ENCODE measurements around the gene BAX.
A peak's percentile ranks its signal among the peaks of the same experiment; 100 is the strongest.
"Not testable (repeated sequence)": the region's sequence is repeated elsewhere in the genome, so short reads cannot be mapped to it uniquely, and the experiment has no call there.

Gene BAX

GRCh38 chr19:48954595-48955307 lies at the start of gene BAX:
TSS of gene BAX (plus strand) at chr19:48954875. CDS start at chr19:48954929, 54 bp downstream.
- DNase-seq (ENCODE audit: low spot score): peak; percentile 98

DNA sequence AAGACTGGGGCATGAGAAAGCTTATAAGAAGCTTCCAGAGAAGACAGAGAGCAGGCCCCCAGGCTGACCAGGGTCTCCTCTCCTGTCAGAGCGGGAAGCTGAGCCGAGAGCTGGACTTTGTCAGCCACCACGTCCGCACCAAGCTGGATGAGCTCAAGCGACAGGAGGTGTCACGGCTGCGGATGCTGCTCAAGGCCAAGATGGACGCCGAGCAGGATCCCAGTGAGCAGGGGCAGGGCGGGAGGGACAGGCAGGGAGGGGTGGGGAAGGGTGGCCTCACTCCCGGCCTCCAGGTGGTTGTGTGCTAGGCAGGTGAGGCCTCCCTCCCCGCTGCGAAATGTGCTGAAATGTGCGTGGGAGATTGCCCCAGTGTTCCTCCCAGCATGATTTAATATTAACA lies 49.0 kb upstream of the BAX start:
- DNase-seq (ENCODE audit: low spot score): no peak

DNA sequence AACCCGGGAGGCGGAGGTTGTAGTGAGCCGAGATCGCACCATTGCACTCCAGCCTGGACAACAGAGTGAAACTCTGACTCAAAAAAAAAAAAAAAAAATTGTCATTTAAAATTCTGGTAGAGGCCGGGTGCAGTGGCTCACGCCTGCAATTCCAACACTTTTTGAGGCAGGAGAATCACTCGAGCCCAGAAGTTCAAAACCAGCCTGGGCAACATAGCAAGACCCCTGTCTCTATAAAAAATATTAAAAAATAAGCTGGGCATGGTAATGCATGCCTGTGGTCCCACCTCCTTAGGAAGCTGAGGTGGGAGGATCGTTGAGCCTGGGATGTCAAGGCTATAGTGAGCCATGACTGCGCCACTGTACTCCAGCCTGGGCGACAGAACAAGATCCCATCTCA lies 48.4 kb upstream of the BAX start:
- DNase-seq (ENCODE audit: low spot score): no peak

DNA sequence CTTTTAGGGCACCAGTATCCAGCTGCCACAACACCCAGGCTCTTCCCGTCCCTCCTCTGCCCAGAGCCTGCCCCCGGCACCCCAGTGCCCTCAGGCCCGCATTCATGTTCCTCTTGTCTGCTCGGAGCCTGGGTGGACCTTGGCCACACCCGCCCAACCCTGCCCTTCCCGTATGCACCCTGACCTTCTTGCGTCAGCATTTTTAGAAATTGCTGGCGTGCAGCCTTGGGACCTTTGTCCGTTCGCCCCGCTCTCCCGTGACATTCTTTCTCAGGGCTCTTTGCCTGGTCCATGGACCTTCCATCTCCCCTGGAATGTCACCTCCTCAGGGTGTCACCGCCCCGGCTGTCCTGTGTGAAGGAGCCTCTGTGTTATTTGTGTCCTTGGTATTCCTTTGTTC lies 47.0 kb upstream of the BAX start:
- DNase-seq (ENCODE audit: low spot score): no peak

- not testable (repeated sequence) for DNase-seq (ENCODE audit: low spot score)
These were observed 45.1 kb upstream of the BAX start for GRCh38 chr19:48909424-48910077.

GRCh38 chr19:48910803-48911202 lies 43.9 kb upstream of the BAX start:
- DNase-seq (ENCODE audit: low spot score): no peak

- peak; percentile 55 for DNase-seq (ENCODE audit: low spot score)
These were observed 41.4 kb upstream of the BAX start for GRCh38 chr19:48913114-48913889.

- DNase-seq (ENCODE audit: low spot score): no peak
These were observed 40.5 kb upstream of the BAX start for GRCh38 chr19:48914181-48914580.

GRCh38 chr19:48915757-48916156 lies 38.9 kb upstream of the BAX start:
- no peak for DNase-seq (ENCODE audit: low spot score)

- DNase-seq (ENCODE audit: low spot score): no peak
These were observed 36.6 kb upstream of the BAX start for GRCh38 chr19:48918071-48918470.

DNA sequence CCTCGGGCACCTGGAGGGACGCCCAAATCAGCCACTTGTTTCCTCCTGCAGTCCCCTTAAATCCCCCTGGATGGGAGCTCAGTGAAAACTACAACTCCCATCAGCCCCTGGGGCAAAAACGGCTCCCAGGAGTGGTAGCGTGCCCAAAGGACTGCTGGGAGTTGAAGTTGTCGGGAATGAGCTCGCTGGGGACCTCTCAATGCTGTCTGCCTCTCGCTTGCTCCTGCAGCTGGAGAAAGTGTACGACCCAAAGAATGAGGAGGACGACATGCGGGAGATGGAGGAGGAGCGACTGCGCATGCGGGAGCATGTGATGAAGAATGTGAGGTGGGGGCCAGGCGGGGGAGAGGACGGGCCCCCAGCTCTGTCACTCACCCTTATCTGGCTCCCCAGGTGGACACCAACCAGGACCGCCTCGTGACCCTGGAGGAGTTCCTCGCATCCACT lies 35.9 kb upstream of the BAX start:
- peak; percentile 39 for DNase-seq (ENCODE audit: low spot score)

DNA sequence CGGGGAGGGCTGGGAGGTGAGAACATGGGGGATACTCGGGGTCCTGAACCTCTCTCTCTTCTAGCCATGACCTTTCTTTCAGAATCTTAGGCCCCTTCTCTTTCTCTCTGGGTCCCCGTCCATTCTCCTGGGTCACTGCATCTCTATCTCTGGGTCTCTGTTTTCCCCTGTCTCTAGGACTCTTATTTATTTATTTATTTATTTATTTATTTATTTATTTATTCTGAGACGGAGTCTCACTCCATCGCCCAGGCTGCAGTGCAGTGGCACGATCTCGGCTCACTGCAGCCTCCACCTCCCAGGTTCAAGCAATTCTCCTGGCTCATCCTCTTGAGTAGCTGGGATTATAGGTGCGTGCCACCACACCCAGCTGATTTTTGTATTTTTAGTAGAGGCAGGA lies 35.4 kb upstream of the BAX start:
- DNase-seq (ENCODE audit: low spot score): not testable (repeated sequence)

GRCh38 chr19:48920949-48921348 lies 33.7 kb upstream of the BAX start:
- DNase-seq (ENCODE audit: low spot score): no peak

- DNase-seq (ENCODE audit: low spot score): no peak
These were observed 32.8 kb upstream of the BAX start for GRCh38 chr19:48921721-48922500.

DNA sequence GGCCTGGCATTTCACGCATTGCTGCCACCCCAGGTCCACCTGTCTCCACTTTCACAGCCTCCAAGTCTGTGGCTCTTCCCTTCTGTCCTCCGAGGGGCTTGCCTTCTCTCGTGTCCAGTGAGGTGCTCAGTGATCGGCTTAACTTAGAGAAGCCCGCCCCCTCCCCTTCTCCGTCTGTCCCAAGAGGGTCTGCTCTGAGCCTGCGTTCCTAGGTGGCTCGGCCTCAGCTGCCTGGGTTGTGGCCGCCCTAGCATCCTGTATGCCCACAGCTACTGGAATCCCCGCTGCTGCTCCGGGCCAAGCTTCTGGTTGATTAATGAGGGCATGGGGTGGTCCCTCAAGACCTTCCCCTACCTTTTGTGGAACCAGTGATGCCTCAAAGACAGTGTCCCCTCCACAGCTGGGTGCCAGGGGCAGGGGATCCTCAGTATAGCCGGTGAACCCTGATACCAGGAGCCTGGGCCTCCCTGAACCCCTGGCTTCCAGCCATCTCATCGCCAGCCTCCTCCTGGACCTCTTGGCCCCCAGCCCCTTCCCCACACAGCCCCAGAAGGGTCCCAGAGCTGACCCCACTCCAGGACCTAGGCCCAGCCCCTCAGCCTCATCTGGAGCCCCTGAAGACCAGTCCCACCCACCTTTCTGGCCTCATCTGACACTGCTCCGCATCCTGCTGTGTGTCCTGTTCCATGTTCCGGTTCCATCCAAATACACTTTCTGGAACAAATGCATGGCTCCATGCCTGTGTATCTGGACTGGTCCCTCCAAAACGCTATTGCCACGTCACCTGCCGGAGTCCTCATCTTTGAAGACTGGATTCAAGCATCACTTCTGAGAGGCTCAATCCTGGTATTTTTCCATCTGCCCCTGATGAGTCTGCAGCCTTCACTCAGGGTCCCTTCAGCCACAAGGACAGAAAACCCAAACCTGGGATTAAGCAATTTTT lies 31.9 kb upstream of the BAX start:
- no peak for DNase-seq (ENCODE audit: low spot score)

GRCh38 chr19:48925240-48925843 lies 29.3 kb upstream of the BAX start:
- DNase-seq (ENCODE audit: low spot score): no peak

- DNase-seq (ENCODE audit: low spot score): not testable (repeated sequence)
These were observed 28.8 kb upstream of the BAX start for GRCh38 chr19:48925890-48926289.

- no peak for DNase-seq (ENCODE audit: low spot score)
These were observed 27.8 kb upstream of the BAX start for GRCh38 chr19:48926909-48927308.

DNA sequence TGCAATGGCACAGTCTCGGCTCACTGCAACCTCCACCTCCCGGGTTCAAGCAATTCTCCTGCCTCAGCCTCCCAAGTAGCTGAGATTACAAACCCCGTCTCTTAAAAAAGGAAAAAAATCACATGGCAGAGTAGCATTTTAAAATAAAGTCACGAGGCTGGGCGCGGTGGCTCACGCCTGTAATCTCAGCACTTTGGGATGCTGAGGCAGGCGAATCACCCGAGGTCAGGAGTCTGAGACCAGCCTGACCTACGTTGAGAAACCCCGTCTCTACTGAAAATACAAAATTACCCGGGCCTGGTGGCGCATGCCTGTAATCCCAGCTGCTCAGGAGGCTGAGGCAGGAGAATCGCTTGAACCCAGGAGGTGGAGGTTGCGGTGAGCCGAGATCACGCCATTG lies 27.0 kb upstream of the BAX start:
- not testable (repeated sequence) for DNase-seq (ENCODE audit: low spot score)

All from hematopoietic multipotent progenitor cell treated with erythropoietin and hydrocortisone succinate and interleukin-3 and kit ligand, for 15 days (in vitro differentiated cells).